OCI-LY3 (cell line): ENCODE results near the gene RIMKLB.

ENCODE experiments used
- EZH2phosphoT487 ChIP-seq: fragments of 200-600 bp; shearing (Covaris generic); IDR thresholded peaks from 2 replicates; pipeline ENCODE4 v1.6.1; 2018; ENCODE audit warnings: antibody characterized with exemption, mixed run types, low read depth
- TF ChIP-seq, protein P1 (sequence below): fragments of 200-600, 300-600 bp; sonication (generic); IDR thresholded peaks from 2 replicates; pipeline ENCODE4 v1.5.1; 2014; ENCODE audit warnings: antibody characterized with exemption, low read length, low read depth

DNA sequence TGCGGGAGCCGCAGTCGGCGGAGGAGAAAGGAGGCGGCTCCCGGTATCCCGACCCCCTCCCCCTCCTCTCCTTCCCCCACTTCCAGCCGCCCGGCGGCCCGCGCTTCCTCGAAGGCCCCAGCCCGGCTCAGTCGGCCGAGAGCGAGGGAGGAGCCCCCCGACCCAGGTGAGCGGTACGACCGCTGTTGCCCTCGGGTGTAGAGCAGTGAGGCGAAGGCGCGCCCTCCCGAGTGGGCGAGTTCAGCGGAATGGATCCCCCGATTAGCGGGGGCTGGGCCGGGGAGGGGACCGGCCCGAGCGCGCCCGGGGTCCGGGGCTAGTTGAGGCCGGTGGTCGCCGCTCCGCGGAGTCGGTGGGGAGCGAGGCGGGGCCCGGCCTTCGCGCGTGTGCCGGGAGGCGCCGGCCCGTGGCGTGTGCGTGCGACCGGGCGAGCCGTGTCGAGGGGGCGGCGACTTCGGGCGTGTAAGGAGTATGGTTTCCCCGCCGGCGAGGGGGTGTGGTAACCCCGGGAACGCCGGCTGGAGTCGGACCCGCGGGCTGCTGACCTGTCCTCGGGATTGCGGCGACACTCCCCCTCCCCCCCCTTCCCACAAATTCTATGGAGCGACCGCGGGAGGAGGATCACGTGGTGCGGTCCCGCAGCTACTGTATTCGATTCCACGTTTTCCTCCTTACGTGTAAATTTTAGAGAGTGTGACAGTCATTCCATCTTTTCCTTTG, 501 bp downstream of the RIMKLB start:
- TF ChIP-seq, protein P1, sequence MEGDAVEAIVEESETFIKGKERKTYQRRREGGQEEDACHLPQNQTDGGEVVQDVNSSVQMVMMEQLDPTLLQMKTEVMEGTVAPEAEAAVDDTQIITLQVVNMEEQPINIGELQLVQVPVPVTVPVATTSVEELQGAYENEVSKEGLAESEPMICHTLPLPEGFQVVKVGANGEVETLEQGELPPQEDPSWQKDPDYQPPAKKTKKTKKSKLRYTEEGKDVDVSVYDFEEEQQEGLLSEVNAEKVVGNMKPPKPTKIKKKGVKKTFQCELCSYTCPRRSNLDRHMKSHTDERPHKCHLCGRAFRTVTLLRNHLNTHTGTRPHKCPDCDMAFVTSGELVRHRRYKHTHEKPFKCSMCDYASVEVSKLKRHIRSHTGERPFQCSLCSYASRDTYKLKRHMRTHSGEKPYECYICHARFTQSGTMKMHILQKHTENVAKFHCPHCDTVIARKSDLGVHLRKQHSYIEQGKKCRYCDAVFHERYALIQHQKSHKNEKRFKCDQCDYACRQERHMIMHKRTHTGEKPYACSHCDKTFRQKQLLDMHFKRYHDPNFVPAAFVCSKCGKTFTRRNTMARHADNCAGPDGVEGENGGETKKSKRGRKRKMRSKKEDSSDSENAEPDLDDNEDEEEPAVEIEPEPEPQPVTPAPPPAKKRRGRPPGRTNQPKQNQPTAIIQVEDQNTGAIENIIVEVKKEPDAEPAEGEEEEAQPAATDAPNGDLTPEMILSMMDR: no peak
- TF ChIP-seq EZH2phosphoT487: no peak
